Gastrocnemius medialis (tissue), 4 donors: Measurements from ENCODE around the gene PDE10A. TPM values are rescaled to one million over a fixed set of nuclear protein-coding genes. Genes with fewer than 3 reads are reported as not detected.

Source experiments
- ATAC-seq, 2 donors: fragments of 150-250 bp; one replicate each; pipeline ENCODE4 v1.9.1; 2016
- DNase-seq, 2 donors: peaks; one replicate each; pipeline ENCODE4 v3.0.0-alpha.2; 2019
- H3K27ac ChIP-seq, 4 donors: fragments of 200-600 bp; sonication (generic); 1 replicate in 1 of 4; 2 replicates in 3 of 4; pipeline ENCODE4 v1.5.1; 2016 to 2018; ENCODE audit warnings: mild to moderate bottlenecking in 2 of 4, moderate library complexity in 1 of 4
- H3K27me3 ChIP-seq, 3 donors: fragments of 200-600 bp; sonication (generic) in 2 of 3; 1 replicate in 1 of 3; 2 replicates in 2 of 3; pipeline versions ENCODE4 v1.5.1 to v1.6.0; 2016 to 2019; ENCODE audit warnings: mild to moderate bottlenecking in 1 of 3, moderate library complexity in 1 of 3
- H3K36me3 ChIP-seq, 2 donors: fragments of 200-600 bp; sonication (generic) in 1 of 2; one replicate each; pipeline ENCODE4 v1.5.1; 2017 to 2018
- H3K4me1 ChIP-seq, 2 donors: fragments of 200-600 bp; sonication (generic) in 1 of 2; one replicate each; pipeline ENCODE4 v1.5.1; 2016 to 2017; ENCODE audit warnings: mild to moderate bottlenecking in 2 of 2
- H3K4me3 ChIP-seq, 4 donors: fragments of 200-600 bp; sonication (generic) in 3 of 4; 1 replicate in 1 of 4; 2 replicates in 3 of 4; pipeline ENCODE4 v1.5.1; 2016 to 2019; ENCODE audit warnings: mild to moderate bottlenecking in 2 of 4
- H3K9me3 ChIP-seq, 3 donors: fragments of 200-600 bp; sonication (generic) in 2 of 3; 1 replicate in 1 of 3; 2 replicates in 2 of 3; pipeline ENCODE4 v1.5.1; 2016 to 2019
- CTCF ChIP-seq, 5 experiments: fragments of 450-650 bp in 3 of 5; fragments of 200-600 bp in 2 of 5; sonication (generic) in 2 of 5; IDR thresholded peaks in 4 of 5; conservative IDR thresholded peaks in 1 of 5; 1 replicate in 4 of 5; 2 replicates in 1 of 5; pipeline ENCODE4 v1.5.1; 2016 to 2019; ENCODE audit warnings: antibody characterized with exemption in 5 of 5, mild to moderate bottlenecking in 3 of 5, moderate library complexity in 3 of 5
- POLR2A ChIP-seq, 2 donors: fragments of 450-650 bp; IDR thresholded peaks; one replicate each; pipeline ENCODE4 v1.6.1; 2017; ENCODE audit warnings: antibody characterized with exemption in 2 of 2, mild to moderate bottlenecking in 2 of 2, moderate library complexity in 2 of 2
- in situ Hi-C, 4 donors: fragments of 200-750 bp; cut with MboI; loops; one replicate each; pipeline versions ENCODE4 v1.15.0 to v1.8.0; 2017; ENCODE audit warnings: low sequenced_read_pairs in 4 of 4
- intact Hi-C: fragments of 100-400 bp; cut with DNase I; formaldehyde crosslinking; loops from one replicate; pipeline ENCODE4 v1.15.1; 2023; ENCODE audit warnings: low total_unique reads
- total RNA-seq, 4 donors: library from RNA; depleted of rRNA; stranded (reverse); fragments of >200 nt; gene quantifications; one replicate each; pipeline versions ENCODE4 v1.1.0 to v1.2.3, GENCODE V29; 2016

The PDE10A gene
- total RNA-seq, 4 donors from 2014 or later = 0.24 to 1.5 (median 1.2) TPM

DNA sequence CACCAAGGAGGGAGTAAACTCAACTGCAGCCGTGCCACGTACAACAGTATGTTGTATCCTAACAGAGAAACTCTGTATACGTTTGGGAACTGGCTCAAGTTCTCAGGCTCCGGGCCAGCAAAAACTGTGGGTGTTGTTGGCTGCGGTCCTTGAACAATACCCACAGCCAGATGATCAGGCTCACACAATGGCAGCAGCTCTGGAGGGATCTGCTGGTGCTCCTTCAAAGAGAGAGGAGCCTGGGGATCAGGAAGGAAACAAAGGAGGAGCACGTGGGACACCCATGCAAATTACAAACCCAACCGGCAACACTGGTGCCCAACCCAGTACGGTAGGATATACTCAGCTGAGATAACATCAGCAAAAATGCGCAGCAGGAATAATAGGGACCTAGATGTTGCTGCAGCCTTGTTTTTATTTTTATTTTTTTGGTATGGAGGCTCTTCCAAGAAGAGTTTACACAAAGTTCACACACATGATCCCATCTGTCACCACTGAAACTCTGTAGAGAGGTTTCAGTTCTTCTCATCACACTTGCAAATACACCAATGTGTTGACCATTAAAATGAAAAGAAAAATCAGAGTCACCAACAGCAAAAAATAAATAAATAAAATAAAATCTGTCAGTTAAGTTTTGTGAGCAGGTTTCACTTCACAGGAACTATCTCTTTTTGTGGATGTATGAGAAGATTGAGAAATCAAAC is 41.2 kb upstream of the PDE10A start:
- intact Hi-C loops = no loop called here
- no peak for DNase-seq
- TF ChIP-seq CTCF (IDR thresholded peaks at IDR 0.05 in 4 of 5, conservative IDR thresholded peaks at IDR 0.05 in 1 of 5) (no peak), POLR2A (IDR thresholded peaks at IDR 0.05) (no peak)
- H3K36me3 ChIP-seq = no peaks in the 10 kb centered on the region
- no peak overlapping the region for H3K27ac ChIP-seq
- H3K27me3 ChIP-seq = no peaks in the 10 kb centered on the region
- H3K4me3 ChIP-seq = no peak overlapping the region
- in situ Hi-C loops = no loop called here
- ATAC-seq = no peak
- H3K4me1 ChIP-seq = no peaks in the 10 kb centered on the region
- no peaks in the 10 kb centered on the region for H3K9me3 ChIP-seq

GRCh38 chr6:165702669-165703068 is 39.6 kb upstream of the PDE10A start:
- ATAC-seq = no peak
- DNase-seq = no peak
- no peaks in the 10 kb centered on the region for H3K27me3 ChIP-seq
- no peak for TF ChIP-seq CTCF (IDR thresholded peaks at IDR 0.05 in 4 of 5, conservative IDR thresholded peaks at IDR 0.05 in 1 of 5)
- TF ChIP-seq POLR2A (IDR thresholded peaks at IDR 0.05) = no peak
- no peaks in the 10 kb centered on the region for H3K36me3 ChIP-seq
- H3K4me1 ChIP-seq = no peaks in the 10 kb centered on the region
- H3K27ac ChIP-seq = no peak overlapping the region
- in situ Hi-C loops (no loop called here), intact Hi-C loops (no loop called here)
- H3K9me3 ChIP-seq = no peaks in the 10 kb centered on the region
- H3K4me3 ChIP-seq = no peak overlapping the region

DNA sequence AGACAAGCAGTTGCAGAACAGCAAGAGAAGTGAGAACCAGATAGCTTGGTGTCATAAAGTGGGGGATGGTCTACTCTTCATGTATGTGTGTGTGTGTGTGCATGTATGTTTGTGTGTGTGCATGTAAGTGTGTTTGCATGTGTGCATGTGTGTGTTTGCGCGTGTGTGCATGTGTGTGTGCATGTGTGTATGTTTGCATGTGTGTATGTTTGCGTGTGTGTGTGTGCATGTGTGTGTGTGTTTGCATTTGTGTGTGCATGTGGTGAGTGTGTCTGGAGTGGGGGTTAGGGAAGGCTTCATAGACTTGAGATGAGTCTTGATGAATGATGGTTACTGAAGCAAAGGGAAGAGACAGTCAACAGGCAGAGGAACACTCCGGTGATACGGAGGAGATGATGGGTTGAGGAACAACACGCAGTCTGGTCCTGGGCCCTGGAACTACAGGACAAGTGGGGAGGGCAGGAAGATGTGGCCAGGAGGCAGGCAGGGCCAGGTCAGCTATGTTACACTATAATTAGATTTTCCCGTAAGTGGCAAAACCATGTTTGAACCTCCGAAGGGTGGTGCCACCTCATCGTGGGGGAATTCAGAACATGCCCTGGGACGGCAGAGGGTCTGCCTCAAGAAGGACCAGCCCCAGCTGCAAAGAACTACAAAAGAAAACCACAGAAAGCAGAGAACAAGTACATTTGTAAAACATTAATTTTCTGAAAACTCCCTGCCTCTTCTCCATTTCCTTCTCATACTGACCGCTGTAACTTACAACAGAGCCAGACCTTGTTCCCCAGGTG is 38.7 kb upstream of the PDE10A start:
- Histone ChIP-seq H3K9me3 (no peaks in the 10 kb centered on the region), H3K4me3 (no peak overlapping the region), H3K27me3 (no peaks in the 10 kb centered on the region), H3K27ac (no peak overlapping the region), H3K36me3 (no peaks in the 10 kb centered on the region), H3K4me1 (no peaks in the 10 kb centered on the region)
- in situ Hi-C loops (no loop called here), intact Hi-C loops (no loop called here)
- DNase-seq (no peak), ATAC-seq (no peak)
- no peak for TF ChIP-seq POLR2A (IDR thresholded peaks at IDR 0.05)
- no peak for TF ChIP-seq CTCF (IDR thresholded peaks at IDR 0.05 in 4 of 5, conservative IDR thresholded peaks at IDR 0.05 in 1 of 5)

GRCh38 chr6:165701005-165701404 is 38.0 kb upstream of the PDE10A start:
- DNase-seq (no peak), ATAC-seq (no peak)
- H3K27ac ChIP-seq = no peak overlapping the region
- in situ Hi-C loops = no loop called here
- no peak overlapping the region for H3K4me3 ChIP-seq
- H3K36me3 ChIP-seq = no peaks in the 10 kb centered on the region
- no peaks in the 10 kb centered on the region for H3K9me3 ChIP-seq
- no peaks in the 10 kb centered on the region for H3K4me1 ChIP-seq
- H3K27me3 ChIP-seq = no peaks in the 10 kb centered on the region
- TF ChIP-seq CTCF (IDR thresholded peaks at IDR 0.05 in 4 of 5, conservative IDR thresholded peaks at IDR 0.05 in 1 of 5) (no peak), POLR2A (IDR thresholded peaks at IDR 0.05) (no peak)
- intact Hi-C loops = no loop called here
